Stimulated activated CD8-positive, alpha-beta memory T cell treated with anti-CD3 and anti-CD28 coated beads, Interleukin-7, amount 100 ng/mL, for 48 hours (primary cell): ENCODE data around the gene ANKRD1.
"Not testable (repeated sequence)": the region's sequence is repeated elsewhere in the genome, so short reads cannot be mapped to it uniquely, and the experiment has no call there.

ENCODE experiments used
- DNase-seq, 2 donors: peaks; one replicate each; pipeline ENCODE4 v3.0.0-alpha.2; 2020; ENCODE audit warnings: low read depth in 1 of 2; ENCODE audit errors: extremely low read depth in 1 of 2

ANKRD1 gene

DNA sequence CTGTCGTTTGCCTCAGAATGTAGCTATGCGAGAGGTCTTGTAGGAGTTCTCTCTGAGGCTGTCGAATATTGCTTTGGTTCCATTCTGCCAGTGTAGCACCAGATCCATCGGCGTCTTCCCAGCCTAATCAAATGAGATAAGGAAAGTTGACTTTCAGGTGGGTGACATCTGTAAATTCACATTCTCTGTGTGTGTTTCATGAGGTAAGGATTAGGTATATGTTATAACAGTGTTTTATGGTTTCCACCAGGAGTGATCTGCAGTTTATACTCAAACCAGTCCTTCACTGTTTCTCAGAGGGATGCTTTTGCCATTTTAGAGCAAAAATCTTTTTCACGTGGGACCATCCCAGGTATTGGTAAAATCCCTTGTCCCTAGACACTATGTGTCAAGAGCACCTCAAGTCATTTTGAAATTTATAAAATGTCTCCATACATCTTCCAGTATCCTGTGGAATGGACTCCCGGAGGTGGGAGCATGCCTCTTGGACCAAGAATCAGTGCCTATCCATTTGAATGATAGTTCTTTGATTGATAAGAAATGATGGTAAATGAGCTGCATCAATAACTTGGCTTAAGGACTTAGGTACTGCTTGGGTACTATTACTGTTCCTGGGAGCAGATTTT, 7.9 kb downstream of the ANKRD1 start:
- no peak for DNase-seq

DNA sequence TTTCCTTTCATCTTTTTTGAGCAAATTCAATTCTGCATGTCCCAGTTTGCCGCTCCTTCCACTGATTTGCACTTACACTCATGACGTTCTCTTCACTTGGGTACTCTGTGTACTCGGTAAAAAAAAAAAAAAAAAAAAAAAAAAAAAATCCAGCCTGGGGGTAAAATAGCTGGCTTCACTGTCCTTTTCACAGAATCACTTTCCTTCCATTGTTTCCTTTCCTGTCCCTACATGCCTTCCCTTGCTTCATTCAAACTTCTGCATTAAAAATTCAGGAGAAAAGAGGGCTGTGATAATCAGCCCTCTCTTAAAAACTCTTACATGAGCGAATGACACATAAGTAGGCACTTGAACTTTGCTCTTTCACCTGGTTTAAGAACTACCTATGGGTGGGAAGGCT, 8.7 kb downstream of the ANKRD1 start:
- no peak for DNase-seq

DNA sequence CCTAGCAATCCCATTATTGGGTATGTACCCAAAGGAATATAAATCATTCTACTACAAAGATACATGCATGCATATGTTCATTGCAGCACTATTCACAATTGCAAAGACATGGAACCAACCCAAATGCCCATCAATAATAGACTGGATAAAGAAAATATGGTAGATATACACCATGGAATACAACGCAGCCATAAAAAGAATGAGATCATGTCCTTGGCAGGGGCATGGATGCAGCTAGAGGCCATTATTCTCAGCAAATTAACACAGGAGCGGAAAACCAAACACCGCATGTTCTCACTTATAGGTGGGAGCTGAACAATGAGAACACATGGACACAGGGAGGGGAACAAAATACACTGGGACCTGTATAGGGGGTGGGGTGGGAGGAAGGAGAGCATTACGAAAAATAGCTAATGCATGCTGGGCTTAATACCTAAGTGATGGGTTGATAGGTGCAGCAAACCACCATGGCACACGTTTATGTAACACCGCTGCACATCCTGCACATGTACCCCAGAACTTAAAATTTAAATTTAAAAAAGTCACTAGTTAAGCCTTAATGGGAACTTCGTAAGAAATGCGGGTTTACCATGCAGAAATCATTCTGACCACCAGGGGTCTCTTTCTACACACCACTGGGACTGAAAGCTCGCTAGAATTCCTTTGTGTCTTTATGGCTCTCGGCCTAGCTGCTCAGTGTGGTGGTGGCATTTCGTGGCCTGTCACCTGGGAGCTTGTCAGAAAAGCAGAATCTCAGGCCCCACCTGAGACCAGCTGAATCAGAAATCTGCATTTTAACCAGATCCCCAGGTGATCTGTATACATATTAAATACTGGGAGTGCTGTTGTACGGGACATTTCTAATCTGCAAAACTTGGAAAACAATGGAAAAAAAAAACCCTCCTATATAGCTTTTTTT, 9.5 kb downstream of the ANKRD1 start:
- peak in 1 of 2 donors; percentile 10 for DNase-seq

DNA sequence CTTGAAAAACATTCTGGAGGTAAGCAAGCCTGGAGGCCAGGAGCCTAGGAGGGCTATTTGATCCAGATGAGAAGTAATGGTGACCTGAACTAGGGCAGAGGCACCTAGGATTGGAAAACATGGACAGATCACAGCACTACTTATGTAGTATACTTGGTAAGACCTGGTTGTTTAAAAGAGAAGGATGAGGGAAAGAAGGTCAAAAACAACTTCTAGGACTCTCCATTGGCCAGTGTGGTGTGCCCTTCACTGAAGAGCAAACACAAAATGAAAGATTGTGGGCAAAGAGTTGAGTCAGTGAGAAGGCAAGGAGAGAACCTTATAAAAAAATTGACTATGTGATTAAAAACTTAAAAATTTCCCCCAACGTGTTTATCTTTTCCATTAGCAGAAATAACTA, 14.3 kb downstream of the ANKRD1 start:
- no peak for DNase-seq

DNA sequence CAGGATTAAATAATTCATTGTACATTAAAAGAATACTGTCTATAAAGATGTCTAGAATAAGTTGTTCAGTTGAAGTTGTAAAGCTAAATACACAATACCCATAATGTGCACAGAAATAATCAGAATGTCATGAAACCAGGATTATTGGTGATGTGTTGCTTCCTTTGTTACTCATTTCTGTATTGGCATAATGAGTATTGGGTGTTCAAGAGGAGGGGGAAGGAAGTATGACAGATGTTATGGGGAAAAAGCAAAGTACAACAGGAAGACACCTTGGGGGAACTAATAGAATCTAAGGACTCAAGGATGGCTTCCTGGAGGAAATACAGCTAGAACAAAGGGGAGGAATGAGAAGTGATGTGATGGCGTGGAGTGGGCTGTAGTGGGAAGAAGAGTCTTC, 15.0 kb downstream of the ANKRD1 start:
- no peak for DNase-seq

DNA sequence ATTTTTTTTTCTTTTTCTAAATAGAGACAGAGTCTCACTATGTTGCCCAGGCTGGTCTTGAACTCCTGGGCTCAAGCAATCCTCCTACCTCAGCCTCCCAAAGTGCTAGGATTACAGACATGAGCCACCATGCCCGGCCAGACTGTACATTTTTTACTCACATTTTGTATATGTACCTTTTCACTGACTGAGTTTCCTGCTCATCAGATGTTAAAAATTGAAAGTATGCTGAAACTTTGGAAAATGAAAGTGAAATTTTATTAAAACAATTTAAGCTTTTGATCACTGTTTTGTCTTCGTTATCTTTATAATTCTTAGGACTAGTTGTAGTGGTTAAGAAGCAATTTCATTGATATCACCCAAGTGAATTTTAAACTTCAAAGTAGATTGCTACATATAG, 24.0 kb downstream of the ANKRD1 start:
- DNase-seq = not testable (repeated sequence)

DNA sequence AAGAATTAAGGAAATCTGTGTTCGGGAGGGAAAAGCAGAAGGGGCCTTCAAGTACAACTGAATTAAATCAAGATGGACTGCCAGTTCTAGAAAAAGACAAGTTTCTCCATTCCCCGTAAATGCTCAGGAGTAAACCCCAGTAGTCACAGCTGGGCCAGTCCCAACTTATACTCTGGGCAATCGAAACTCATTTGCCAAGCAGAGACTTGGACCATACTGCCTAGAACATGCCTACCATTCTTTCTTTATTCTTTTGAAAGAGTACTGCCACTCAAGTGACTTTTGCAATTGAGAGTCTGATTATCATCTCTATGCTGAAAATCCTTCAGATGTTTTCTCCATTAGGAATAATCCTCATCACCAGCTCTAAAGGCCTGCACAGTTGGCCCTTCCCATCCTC, 27.7 kb downstream of the ANKRD1 start:
- DNase-seq = no peak

DNA sequence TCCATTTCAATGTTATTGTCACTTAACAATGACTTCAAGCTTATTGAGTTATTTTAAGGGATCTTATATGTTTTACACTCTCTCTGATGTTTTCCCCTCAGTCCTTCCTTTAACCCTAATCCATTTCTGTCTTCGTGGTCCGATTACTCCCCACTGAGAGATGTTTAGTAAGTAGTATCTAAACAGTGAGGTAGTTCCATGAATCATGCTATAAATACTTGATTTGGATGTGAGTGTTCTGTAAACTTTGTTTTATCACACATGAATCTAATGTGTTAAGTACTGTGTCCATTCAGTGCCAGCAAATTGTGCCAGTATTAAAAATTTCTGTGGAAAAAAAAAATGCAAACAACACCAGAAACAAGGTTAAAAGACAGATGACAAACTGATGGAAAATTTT, 30.5 kb downstream of the ANKRD1 start:
- DNase-seq = no peak

DNA sequence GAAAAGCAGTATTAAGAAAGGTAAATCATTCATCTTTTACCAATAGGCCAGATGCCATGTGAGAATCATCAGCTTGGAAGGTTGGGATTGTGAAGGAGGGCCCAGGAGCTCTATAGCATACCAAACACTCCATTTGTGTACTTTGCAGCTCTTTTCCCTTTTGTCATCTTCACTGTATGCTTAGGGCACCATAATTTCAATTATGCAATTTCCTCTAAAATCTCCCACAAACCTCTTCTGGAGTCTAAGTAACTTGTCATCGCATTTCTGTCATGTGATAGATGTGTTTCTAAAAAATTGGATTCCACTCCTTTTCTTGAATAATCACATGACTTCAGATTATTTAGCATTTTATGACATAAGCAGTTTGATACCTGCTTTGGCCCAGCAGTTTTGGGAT, 31.3 kb downstream of the ANKRD1 start:
- DNase-seq = no peak

DNA sequence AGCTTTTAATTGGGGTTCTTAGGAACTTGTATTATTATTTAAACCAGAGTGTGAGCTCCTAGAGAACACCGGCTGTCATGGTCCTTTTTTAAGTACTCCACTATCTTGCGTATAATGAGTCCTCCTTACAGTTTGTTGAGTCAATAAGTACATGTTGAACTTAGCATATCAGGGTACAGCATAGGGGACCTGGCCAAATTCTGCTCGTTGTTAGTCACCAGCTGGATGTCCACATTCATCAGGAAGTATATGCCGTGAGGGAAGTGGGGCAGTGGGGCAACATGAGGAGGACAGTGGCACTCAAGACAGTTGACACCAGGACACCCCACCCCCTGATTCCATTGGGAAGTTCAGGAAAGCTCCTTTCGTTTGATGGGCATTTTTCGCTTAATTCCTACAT, 32.5 kb downstream of the ANKRD1 start:
- no peak for DNase-seq

DNA sequence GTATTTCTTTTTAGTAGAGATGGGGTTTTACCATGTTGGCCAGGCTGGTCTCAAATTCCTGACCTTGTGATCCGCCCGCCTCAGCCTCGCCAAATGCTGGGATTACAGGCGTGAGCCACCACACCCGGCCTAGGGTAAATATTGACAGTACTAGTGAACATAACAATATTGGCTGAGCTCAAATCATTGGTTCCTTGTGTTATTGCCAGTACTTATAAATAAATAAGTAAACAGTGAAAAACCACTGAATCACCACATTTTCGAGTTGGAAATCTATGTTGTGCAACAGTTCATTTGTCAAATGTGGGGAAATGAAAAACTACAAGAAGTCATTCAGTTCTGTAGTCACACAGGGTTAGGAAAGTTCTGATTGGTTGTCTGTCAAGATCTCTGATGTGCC, 33.3 kb downstream of the ANKRD1 start:
- DNase-seq = no peak

DNA sequence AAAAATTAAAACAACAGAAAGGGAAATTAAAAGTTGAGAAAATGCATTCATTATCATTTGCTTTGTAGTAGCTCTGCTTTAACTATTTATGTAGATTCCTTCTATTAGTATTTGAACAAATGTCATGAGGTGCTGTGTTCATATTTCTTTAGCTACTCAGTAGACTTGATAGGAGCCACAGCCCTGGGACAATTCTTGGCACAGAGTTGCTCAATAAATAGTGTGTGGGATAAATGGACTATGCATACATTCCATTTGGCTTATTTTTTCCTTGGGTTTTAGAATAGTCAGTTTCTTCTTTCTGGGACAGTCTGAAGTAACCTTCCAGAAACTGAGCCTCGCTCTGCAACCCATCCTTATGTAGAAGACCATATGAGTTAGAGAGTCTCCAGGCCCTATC, 35.7 kb downstream of the ANKRD1 start:
- no peak for DNase-seq

DNA sequence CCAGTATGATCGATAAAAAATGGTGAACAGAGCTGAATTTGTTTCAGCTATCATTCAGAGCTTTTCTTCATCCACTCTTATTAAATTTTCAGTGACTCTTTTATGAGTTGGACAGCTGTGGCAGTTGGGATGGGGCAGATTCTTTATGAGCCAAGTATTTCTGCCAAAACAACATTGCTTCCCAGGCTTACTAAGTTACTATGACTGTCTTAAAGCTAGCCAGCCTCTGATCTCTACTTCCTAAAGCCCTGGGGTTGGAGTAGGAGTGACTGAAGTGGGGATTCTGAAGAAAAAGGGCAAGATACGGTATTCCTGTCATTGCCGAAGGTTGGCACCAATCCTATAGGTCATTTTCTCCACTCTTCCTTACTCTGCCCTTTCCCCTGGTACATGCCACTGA, 36.5 kb downstream of the ANKRD1 start:
- DNase-seq = no peak

DNA sequence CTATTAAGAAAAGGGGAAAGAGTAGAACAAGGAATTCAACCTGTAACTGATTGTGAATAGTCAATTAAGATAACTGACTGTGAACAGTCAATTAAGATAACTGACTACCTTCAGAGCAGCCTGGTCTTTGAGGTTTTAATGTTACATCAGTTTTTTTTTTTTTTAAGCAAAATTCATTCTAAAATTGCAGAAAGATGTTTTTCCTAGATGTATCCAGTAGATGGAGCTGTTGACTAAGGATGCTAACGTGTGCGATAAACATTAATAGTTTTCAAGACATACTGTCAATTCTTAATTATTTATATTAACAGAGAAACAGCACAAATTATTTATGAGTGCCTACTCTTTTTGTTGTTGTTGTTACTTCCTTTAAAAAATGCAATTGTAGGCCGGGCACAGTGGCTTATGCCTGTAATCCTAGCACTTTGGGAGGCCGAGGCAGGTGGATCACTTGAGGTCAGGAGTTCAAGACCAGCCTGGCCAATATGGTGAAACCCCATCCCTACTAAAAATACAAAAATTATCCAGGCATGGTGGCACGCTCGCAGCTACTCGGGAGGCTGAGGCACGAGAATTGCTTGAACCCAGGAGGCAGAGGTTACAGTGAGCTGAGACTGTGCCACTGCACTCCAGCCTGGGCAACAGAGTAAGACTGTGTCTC, 40.7 kb downstream of the ANKRD1 start:
- DNase-seq = not testable (repeated sequence)

DNA sequence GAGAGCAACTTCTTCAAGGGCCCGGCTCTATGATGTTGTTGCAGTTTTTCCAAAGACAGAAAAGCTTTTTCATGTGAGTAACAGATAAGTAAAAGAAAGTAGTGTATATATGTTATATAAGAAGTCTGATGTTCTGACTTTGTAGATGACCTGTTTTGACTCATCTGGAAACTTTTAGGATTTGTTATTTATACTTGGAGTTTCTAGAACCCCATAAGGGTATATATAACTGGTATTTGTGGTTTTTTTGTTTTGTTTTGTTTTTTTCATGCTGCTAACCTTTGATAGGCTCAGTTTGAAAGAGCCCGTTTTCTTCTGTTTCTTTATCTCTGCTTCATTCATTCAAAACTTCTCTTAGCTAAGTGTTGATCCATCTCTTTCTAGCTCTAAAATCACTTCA, 41.8 kb downstream of the ANKRD1 start:
- no peak for DNase-seq

DNA sequence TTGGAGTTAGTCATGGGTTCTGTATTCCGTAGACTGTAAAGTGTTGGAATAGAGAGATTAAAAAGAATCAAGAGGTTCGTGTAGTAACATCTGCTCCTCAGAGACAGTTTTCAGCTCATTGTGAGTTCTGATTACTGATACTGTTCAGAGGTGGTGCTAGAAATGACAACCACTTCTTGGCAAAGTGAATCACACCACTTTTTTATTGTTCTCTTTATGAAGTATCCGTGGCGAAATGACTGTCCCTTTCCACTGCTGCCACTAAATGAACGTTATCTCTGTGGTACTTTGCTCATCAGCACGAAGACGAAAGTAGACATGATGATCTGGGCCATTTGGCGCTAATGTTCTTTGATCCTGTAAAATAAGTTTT, 48.3 kb downstream of the ANKRD1 start:
- peak in 1 of 2 donors; percentile 45 for DNase-seq

DNA sequence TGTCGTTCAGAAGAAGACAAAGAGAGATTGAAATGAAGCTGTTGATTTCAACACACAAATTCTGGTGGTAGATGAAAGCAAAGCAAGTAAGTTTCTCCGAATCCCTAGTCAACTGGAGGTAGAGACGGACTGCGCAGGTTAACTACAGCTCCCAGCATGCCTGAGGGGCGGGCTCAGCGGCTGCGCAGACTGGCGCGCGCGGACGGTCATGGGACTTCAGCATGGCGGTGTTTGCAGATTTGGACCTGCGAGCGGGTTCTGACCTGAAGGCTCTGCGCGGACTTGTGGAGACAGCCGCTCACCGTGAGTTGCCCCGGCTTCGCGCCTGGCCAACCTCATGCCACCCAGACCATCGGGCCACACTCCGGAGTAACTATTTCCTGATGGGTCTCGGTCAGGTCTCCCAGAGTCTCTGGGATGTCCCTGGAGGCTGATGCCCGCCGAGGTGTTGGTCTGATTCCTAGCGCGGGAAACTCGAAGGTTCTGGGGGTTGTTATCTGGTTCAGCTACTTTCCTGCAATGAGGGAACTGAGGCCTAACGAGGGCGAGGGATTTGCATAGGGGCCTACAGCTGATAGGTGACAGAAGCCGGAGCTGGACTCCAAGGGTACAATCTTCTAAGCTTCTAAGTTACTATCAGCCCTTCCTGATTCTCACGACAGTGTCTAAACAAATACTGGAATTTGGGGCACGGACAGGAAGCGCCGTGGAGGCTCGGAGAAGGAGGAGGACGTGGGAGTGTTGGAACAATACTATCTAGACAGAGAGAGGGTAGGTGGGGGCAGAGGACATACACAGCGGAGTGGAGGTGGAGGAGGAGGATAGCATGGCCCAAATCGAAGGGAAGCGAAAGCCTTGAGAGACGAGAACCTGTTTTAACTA, 48.9 kb downstream of the ANKRD1 start, which contains the start of gene RPP30:
TSS of gene RPP30 (plus strand) at position 209 of the 882 bp plus-strand sequence. CDS start at position 222, 13 bp downstream.
- peak; percentile 74 to 77 for DNase-seq

DNA sequence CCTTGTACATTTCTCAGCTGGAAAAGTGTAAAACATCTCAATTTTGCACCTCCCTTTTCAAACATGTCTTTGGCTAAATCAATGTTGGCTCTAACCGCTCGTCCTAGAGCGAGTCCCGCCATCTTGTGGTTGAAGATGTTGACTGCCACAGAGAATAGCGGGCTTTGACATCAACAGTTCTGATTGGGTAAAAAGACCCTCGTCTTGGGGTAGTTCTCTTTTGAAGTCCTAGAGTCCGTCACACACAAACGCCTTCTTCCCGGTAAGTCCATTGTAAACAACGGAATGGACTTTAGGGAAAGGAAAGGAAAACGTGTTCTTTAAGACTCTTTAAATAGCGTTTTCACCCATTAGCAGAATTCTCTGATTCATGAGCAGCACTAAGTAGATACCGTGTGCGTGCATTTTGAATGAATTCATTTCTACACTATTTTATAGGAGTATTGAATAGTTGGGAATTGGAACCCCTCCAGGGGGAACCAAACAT, 49.6 kb downstream of the ANKRD1 start:
- DNase-seq = no peak

DNA sequence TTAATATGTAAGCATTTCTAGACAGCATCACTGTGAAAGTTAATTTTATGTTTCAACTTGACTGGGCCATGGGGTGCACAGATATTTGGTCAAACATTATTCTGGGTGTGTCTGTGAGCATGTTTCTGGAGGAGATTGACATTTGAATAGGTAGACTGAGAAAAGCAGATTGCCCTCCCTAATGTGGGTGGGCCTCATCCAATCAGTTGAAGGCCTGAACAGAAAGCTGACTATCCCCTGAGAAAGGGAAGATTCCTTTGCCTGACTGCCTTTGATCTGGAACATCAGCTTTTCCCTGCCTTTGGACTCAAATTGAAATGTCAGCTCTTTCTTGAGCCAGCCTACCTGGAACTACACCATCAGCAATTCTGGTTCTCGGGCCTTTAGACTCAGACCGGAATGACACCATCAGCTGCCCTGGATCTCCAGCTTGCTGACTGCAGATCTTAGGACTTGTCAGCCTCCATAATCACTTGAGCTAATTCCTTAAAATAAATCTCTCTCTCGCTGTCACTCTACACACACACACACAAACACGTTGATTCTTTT, 54.8 kb downstream of the ANKRD1 start:
- no peak for DNase-seq

DNA sequence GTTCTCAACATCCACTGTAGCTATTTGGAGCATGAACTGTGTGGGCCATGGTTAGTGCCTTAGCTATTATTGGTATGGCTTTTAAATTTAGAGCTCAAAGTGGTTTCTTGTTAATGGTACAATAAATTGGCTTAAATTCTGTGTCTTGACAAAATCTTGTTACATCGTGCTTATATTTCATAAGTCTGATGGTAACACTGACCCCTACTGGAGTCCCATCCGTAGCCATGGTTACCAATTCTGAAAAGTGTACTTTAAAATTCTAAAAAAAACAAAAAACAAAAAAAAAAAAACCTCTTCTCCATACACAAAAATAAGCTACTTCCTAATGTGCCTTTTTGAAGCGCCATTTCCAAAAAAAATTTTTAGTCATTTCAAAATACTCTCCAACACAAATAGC, 55.5 kb downstream of the ANKRD1 start:
- no peak for DNase-seq
